GM12878 (cell line): ENCODE results near the gene RCCD1. TPM values are rescaled to one million over a fixed set of nuclear protein-coding genes. Genes with fewer than 3 reads are reported as not detected.

Experiments
- ATAC-seq: fragments of 200-7000 bp; cut with Tn5 transposase; 3 replicates; pipeline ENCODE4 v1.9.1; 2020; ENCODE audit warnings: mild to moderate bottlenecking, moderate library complexity
- BruUV-seq: library from RNA; stranded (reverse); fragments of 400-500 nt; replicated peaks from 2 replicates; lab custom pipeline; 2021; lab: Mats Ljungman, UMichigan
- CTCF ChIA-PET: fragments of 300-600 bp; sonication (Branson Sonifier 250); formaldehyde crosslinking; extraction: SDS; loops from one replicate; lab custom pipeline; 2021; ENCODE audit warnings: inconsistent platforms; lab: Yijun Ruan, JAX
- POLR2A ChIA-PET: fragments of 350-600 bp; formaldehyde crosslinking; extraction: SDS; loops from one replicate; lab custom pipeline; 2021; ENCODE audit warnings: inconsistent platforms; lab: Charles Lee
- RAD21 ChIA-PET: fragments of 300-600 bp; sonication (Branson Sonifier 250); formaldehyde crosslinking; loops from one replicate; lab custom pipeline; 2023; ENCODE audit warnings: antibody characterized with exemption; ENCODE audit not compliant: unreplicated experiment; lab: Charles Lee
- SMC1A ChIA-PET: fragments of 300-600 bp; sonication (Branson Sonifier 250); formaldehyde crosslinking; loops from one replicate; lab custom pipeline; 2023; ENCODE audit not compliant: unreplicated experiment, uncharacterized antibody; lab: Charles Lee
- DNase-seq: peaks from one replicate; pipeline ENCODE4 v3.0.0-alpha.2; 2011; ENCODE audit warnings: low read depth, low spot score
- FAIRE-seq: peaks from 3 replicates; lab custom pipeline; 2011; peaks lifted over from hg19 to GRCh38; lab: Jason Lieb, UNC
- H2AFZ ChIP-seq: 2 replicates; pipeline ENCODE4 v1.6.0; 2011; ENCODE audit warnings: low read depth, low read length, control low read depth; ENCODE audit not compliant: control insufficient read depth
- H3K27ac ChIP-seq: 2 replicates; pipeline ENCODE4 v1.5.1; 2011; ENCODE audit warnings: control low read depth; ENCODE audit not compliant: control insufficient read depth, insufficient read depth
- H3K27me3 ChIP-seq, 2 experiments: replicated peaks in 1 of 2; 2 replicates each; pipeline versions ENCODE4 v1.6.0 to v1.6.1; 2011; ENCODE audit warnings: low read length in 1 of 2; ENCODE audit not compliant: control insufficient read depth in 2 of 2, insufficient read depth in 2 of 2
- H3K36me3 ChIP-seq, 2 experiments: 2 replicates each; pipeline ENCODE4 v1.5.1; 2011; ENCODE audit warnings: low read length in 1 of 2; ENCODE audit not compliant: control insufficient read depth in 2 of 2, insufficient read depth in 2 of 2
- H3K4me1 ChIP-seq: 2 replicates; pipeline ENCODE4 v1.6.1; 2011; ENCODE audit warnings: mild to moderate bottlenecking, low read length, moderate library complexity, mixed read lengths; ENCODE audit not compliant: control insufficient read depth, insufficient read depth
- H3K4me2 ChIP-seq: 2 replicates; pipeline ENCODE4 v1.6.0; 2011; ENCODE audit warnings: control low read depth; ENCODE audit not compliant: control insufficient read depth, insufficient read depth
- H3K4me3 ChIP-seq: fragments of 200-600 bp; sonication (generic); 2 replicates; pipeline ENCODE4 v1.5.1; 2016
- H3K79me2 ChIP-seq: 2 replicates; pipeline ENCODE4 v1.6.0; 2011; ENCODE audit warnings: low read length; ENCODE audit not compliant: control insufficient read depth, insufficient read depth
- H3K9ac ChIP-seq: 2 replicates; pipeline ENCODE4 v1.8.0; 2011; ENCODE audit warnings: low read length, control low read depth, mixed read lengths; ENCODE audit not compliant: control insufficient read depth, insufficient read depth
- H3K9me3 ChIP-seq: replicated peaks from 3 replicates; pipeline ENCODE4 v1.5.1; 2011; ENCODE audit warnings: mild to moderate bottlenecking, low read length; ENCODE audit not compliant: control insufficient read depth, insufficient read depth
- H4K20me1 ChIP-seq: 2 replicates; pipeline ENCODE4 v1.6.0; 2011; ENCODE audit not compliant: control insufficient read depth, insufficient read depth
- BACH1 ChIP-seq: fragments of 450-650 bp; IDR thresholded peaks from 2 replicates; pipeline ENCODE4 v1.6.1; 2017; ENCODE audit warnings: mild to moderate bottlenecking, borderline replicate concordance
- HDAC6 ChIP-seq: fragments of 200-600 bp; sonication (generic); IDR thresholded peaks from one replicate; pipeline ENCODE4 v1.8.0; 2017; ENCODE audit warnings: antibody characterized with exemption; ENCODE audit not compliant: unreplicated experiment
- IRF5 ChIP-seq: fragments of 450-650 bp; IDR thresholded peaks from 2 replicates; pipeline ENCODE4 v1.6.1; 2017; ENCODE audit warnings: borderline replicate concordance
- LARP7 ChIP-seq: fragments of 450-650 bp; IDR thresholded peaks from 2 replicates; pipeline ENCODE4 v1.6.1; 2017; ENCODE audit warnings: mild to moderate bottlenecking
- MXI1 ChIP-seq: fragments of 150-350 bp; IDR thresholded peaks from 2 replicates; pipeline ENCODE4 v1.6.1; 2011; ENCODE audit warnings: low read depth, mild to moderate bottlenecking, inconsistent platforms, low read length, improper control_type of control experiment
- PAX8 ChIP-seq: fragments of 450-650 bp; IDR thresholded peaks from 2 replicates; pipeline ENCODE4 v1.6.1; 2017; ENCODE audit warnings: mild to moderate bottlenecking, moderate library complexity
- PML ChIP-seq: IDR thresholded peaks from 2 replicates; pipeline ENCODE4 v1.6.1; 2012; ENCODE audit warnings: low read length, inconsistent platforms
- POLR2AphosphoS5 ChIP-seq: IDR thresholded peaks from 2 replicates; pipeline ENCODE4 v1.6.1; 2011; ENCODE audit warnings: mild to moderate bottlenecking, low read length, inconsistent platforms
- SMAD1 ChIP-seq: fragments of 450-650 bp; IDR thresholded peaks from 2 replicates; pipeline ENCODE4 v1.6.1; 2018; ENCODE audit warnings: mild to moderate bottlenecking, low read depth; ENCODE audit not compliant: partially characterized antibody
- SMAD5 ChIP-seq: IDR thresholded peaks from 2 replicates; pipeline ENCODE4 v1.6.1; 2016; ENCODE audit warnings: antibody characterized with exemption, low read depth
- ZNF207 ChIP-seq: fragments of 450-650 bp; IDR thresholded peaks from 2 replicates; pipeline ENCODE4 v1.6.1; 2014; ENCODE audit warnings: antibody characterized with exemption, mild to moderate bottlenecking, borderline replicate concordance
- WGBS: methylation state at CpG from one replicate; pipeline ENCODE4 v1.1.6; 2016; ENCODE audit warnings: low lambda C conversion rate; ENCODE audit not compliant: insufficient replicate concordance, insufficient coverage; ENCODE audit errors: missing lambda C conversion rate; 5-methylcytosine and 5-hydroxymethylcytosine counted together
- in situ Hi-C: fragments of 300-500 bp; cut with MboI; formaldehyde crosslinking; loops from 9 replicates; pipeline ENCODE4 v1.14.3; 2018; ENCODE audit warnings: mixed read lengths
- intact Hi-C: fragments of 100-400 bp; cut with micrococcal nuclease; formaldehyde crosslinking; loops from one replicate; pipeline ENCODE4 v1.14.2; 2022; ENCODE audit not compliant: unreplicated experiment
- polyA plus RNA-seq, 11 experiments: library from polyadenylated mRNA; depleted of rRNA in 4 of 11; unstranded in 6 of 11; stranded (reverse) in 5 of 11; fragments of >200 nt; fragmentation: Nextera tagmentation in 4 of 11; fragmentation: Illumina TruSeq in 1 of 11; extraction: Ambion mirVana in 4 of 11; extraction: Trizol in 1 of 11; gene quantifications; 1 replicate in 1 of 11; 2 replicates in 10 of 11; pipeline versions ENCODE4 v1.2.1 to v1.2.3, GENCODE V29; 2011 to 2016; ENCODE audit warnings: inconsistent platforms in 2 of 11, missing spikeins in 2 of 11, low read depth in 1 of 11
- total RNA-seq, 4 experiments: library from RNA; depleted of rRNA in 3 of 4; stranded (reverse); fragments of >200 nt in 3 of 4; fragmentation: Illumina TruSeq in 1 of 4; extraction: Trizol in 1 of 4; gene quantifications; 2 replicates each; pipeline versions ENCODE4 v1.2.1 to v1.2.3, GENCODE V29; 2013 to 2021

Gene RCCD1
- total and polyA plus RNA-seq, 10 of the 15 experiments (the other 5 are each of a cell fraction or from before 2014, with no cell fraction given) = 5.2 to 30.4 (median 20.9) TPM

DNA sequence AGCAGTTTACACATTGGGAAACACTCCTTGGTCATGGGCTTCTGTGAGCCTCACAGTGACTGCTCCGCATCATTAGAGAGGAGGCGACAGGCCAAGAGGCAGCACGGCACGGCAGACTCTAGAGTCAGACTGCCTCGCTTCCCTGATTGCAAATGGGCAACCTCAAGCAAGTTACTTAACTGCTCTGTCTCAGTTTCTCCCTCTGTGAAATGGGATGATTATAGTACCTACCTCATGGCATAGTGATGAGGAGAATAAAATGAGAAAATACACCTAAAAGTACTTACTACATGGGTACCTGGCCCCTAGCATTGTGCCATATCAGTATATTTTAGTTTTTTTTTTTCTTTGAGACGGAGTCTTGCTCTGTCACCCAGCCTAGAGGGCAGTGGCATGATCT, 4.0 kb upstream of the RCCD1 start:
- SMC1A ChIA-PET = no interaction called here
- H2AFZ ChIP-seq = no peak overlapping the region
- no peaks in the 10 kb centered on the region for H3K9me3 ChIP-seq
- POLR2A ChIA-PET = no interaction called here
- 96% methylated on average over 6 of the region's 6 CpGs for WGBS
- CTCF ChIA-PET = no interaction called here
- H3K27ac ChIP-seq = no peak overlapping the region
- no peak for TF ChIP-seq MXI1
- TF ChIP-seq BACH1 = no peak
- no peak for TF ChIP-seq PAX8
- TF ChIP-seq POLR2AphosphoS5 = no peak
- no peak for TF ChIP-seq PML
- no peak for TF ChIP-seq ZNF207
- no peak for TF ChIP-seq HDAC6
- TF ChIP-seq SMAD5 = no peak
- TF ChIP-seq IRF5 = no peak
- no peak for TF ChIP-seq LARP7
- no peak for TF ChIP-seq SMAD1
- H3K79me2 ChIP-seq = peaks cover 6% of the 10 kb centered on the region
- H4K20me1 ChIP-seq = no peaks in the 10 kb centered on the region
- H3K4me1 ChIP-seq = no peaks in the 10 kb centered on the region
- ATAC-seq (no peak), FAIRE-seq (no peak), DNase-seq (no peak)
- in situ Hi-C loops = loop anchor here (25.0 kb wide), 1 partner anchor 1363 kb away; the partner anchor contains the start of gene TICRR
- RAD21 ChIA-PET = no interaction called here
- H3K9ac ChIP-seq = no peak overlapping the region
- H3K4me3 ChIP-seq = no peak overlapping the region
- BruUV-seq = no TSS peak
- H3K4me2 ChIP-seq = no peak overlapping the region
- intact Hi-C loops = no loop called here
- H3K36me3 ChIP-seq = peaks cover 24 to 29% of the 10 kb centered on the region in 2 experiments
- no peaks in the 10 kb centered on the region for H3K27me3 ChIP-seq
